OCI-M2 (cell line): ENCODE measurements around the gene MAU2.
"Not testable (repeated sequence)": the region's sequence is repeated elsewhere in the genome, so short reads cannot be mapped to it uniquely, and the experiment has no call there.

Experiments used
- DNase-seq: peaks from one replicate; lab custom pipeline; 2025; ENCODE audit not compliant: unreplicated experiment; lab: John Stamatoyannopoulos, UW

The MAU2 gene

GRCh38 chr19:19381007-19381926 is 60.6 kb downstream of the MAU2 start:
- DNase-seq, result no peak

- DNase-seq, result no peak
Measured at GRCh38 chr19:19382118-19382517, 61.5 kb downstream of the MAU2 start.

- DNase-seq, result no peak
Measured at GRCh38 chr19:19384486-19384885, 63.9 kb downstream of the MAU2 start.

GRCh38 chr19:19385131-19385895 is 64.7 kb downstream of the MAU2 start:
- DNase-seq, result peak; percentile 98

GRCh38 chr19:19385896-19386869 is 65.6 kb downstream of the MAU2 start:
- no peak for DNase-seq

- DNase-seq, result no peak
Measured at GRCh38 chr19:19387108-19387507, 66.5 kb downstream of the MAU2 start.

GRCh38 chr19:19388568-19389555 is 68.2 kb downstream of the MAU2 start:
- DNase-seq, result no peak

GRCh38 chr19:19389683-19390082 is 69.1 kb downstream of the MAU2 start:
- not testable (repeated sequence) for DNase-seq

GRCh38 chr19:19394333-19394732 is 73.7 kb downstream of the MAU2 start:
- not testable (repeated sequence) for DNase-seq

GRCh38 chr19:19399733-19400433 is 79.3 kb downstream of the MAU2 start:
- DNase-seq, result no peak

- DNase-seq, result no peak
Measured at GRCh38 chr19:19402656-19403372, 82.2 kb downstream of the MAU2 start.

- no peak for DNase-seq
Measured at GRCh38 chr19:19403373-19403901, 82.8 kb downstream of the MAU2 start.

GRCh38 chr19:19404879-19405860 is 84.5 kb downstream of the MAU2 start, which contains the start of gene GATAD2A:
Gene GATAD2A (plus strand): TSS chr19:19405675. CDS start chr19:19465346, 59,671 bp downstream.
- peak; percentile 69 for DNase-seq

- no peak for DNase-seq
Measured at GRCh38 chr19:19405971-19406877, 85.6 kb downstream of the MAU2 start.

- peak; percentile 87 for DNase-seq
Measured at GRCh38 chr19:19406878-19407632, 86.4 kb downstream of the MAU2 start.
